Glutamatergic neuron (in vitro differentiated cells): ENCODE measurements around the gene RNF26. TPM values are rescaled to one million over a fixed set of nuclear protein-coding genes. Genes with fewer than 3 reads are reported as not detected.

Source experiments
- DNase-seq: peaks from one replicate; pipeline ENCODE4 v3.0.0; 2022
- H3K27ac Mint-ChIP-seq: one replicate; pipeline ENCODE4 v1.8.0; 2020; ENCODE audit warnings: mild to moderate bottlenecking, mixed read lengths, inconsistent platforms; ENCODE audit not compliant: unreplicated experiment
- H3K27me3 Mint-ChIP-seq: one replicate; pipeline ENCODE4 v1.8.0; 2020; ENCODE audit warnings: mild to moderate bottlenecking, moderate library complexity, mixed read lengths, inconsistent platforms; ENCODE audit not compliant: unreplicated experiment
- H3K36me3 Mint-ChIP-seq: one replicate; pipeline ENCODE4 v1.8.0; 2020; ENCODE audit warnings: mild to moderate bottlenecking, mixed read lengths, inconsistent platforms; ENCODE audit not compliant: unreplicated experiment
- H3K4me1 Mint-ChIP-seq: one replicate; pipeline ENCODE4 v1.8.0; 2020; ENCODE audit warnings: mild to moderate bottlenecking, low read depth, mixed read lengths, inconsistent platforms; ENCODE audit not compliant: unreplicated experiment
- H3K4me3 Mint-ChIP-seq: one replicate; pipeline ENCODE4 v1.8.0; 2020; ENCODE audit warnings: mild to moderate bottlenecking, mixed read lengths, inconsistent platforms; ENCODE audit not compliant: unreplicated experiment
- H3K9me3 Mint-ChIP-seq: one replicate; pipeline ENCODE4 v1.8.0; 2020; ENCODE audit warnings: mild to moderate bottlenecking, moderate library complexity, mixed read lengths, inconsistent platforms; ENCODE audit not compliant: unreplicated experiment
- total RNA-seq: library from RNA; stranded (reverse); fragmentation: NEBNext Ultra II Directional; extraction: Animal tissue kit (Norgen Biotek cat#: 25700); gene quantifications from one replicate; pipeline ENCODE4 v1.2.1, GENCODE V29; 2021; ENCODE audit not compliant: unreplicated experiment
- TF ChIP-seq, protein P1 (sequence below): fragments of 200-600 bp; sonication (generic); IDR thresholded peaks from one replicate; pipeline ENCODE4 v1.5.0; 2021; ENCODE audit not compliant: partially characterized antibody, unreplicated experiment

RNF26 gene
- total RNA-seq, 1 donor from 2014 or later, result 20.6 TPM

DNA sequence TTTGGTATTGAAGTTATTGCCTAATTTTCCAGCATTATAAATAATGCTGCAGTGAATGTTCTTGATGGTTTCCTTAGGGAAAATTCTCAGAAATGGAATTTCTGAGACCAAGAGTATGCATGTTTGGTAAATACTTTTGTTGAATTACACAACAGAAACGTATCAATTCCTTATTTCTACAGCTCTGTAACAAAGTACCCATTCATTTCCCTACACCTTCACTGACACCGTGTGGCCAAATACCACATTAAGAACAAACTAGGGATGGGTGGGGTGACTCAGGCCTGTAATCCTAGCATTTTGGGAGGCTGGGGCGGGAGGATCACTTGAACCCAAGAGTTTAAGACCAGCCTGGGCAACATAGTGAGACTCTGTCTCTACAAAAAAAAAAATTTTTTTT is 39.1 kb upstream of the RNF26 start:
- no peak for DNase-seq
- Mint-ChIP-seq H3K9me3 (no peaks in the 10 kb centered on the region), H3K36me3 (no peaks in the 10 kb centered on the region)

GRCh38 chr11:119297938-119298337 is 36.4 kb upstream of the RNF26 start:
- TF ChIP-seq, protein P1, sequence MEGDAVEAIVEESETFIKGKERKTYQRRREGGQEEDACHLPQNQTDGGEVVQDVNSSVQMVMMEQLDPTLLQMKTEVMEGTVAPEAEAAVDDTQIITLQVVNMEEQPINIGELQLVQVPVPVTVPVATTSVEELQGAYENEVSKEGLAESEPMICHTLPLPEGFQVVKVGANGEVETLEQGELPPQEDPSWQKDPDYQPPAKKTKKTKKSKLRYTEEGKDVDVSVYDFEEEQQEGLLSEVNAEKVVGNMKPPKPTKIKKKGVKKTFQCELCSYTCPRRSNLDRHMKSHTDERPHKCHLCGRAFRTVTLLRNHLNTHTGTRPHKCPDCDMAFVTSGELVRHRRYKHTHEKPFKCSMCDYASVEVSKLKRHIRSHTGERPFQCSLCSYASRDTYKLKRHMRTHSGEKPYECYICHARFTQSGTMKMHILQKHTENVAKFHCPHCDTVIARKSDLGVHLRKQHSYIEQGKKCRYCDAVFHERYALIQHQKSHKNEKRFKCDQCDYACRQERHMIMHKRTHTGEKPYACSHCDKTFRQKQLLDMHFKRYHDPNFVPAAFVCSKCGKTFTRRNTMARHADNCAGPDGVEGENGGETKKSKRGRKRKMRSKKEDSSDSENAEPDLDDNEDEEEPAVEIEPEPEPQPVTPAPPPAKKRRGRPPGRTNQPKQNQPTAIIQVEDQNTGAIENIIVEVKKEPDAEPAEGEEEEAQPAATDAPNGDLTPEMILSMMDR, result no peak
- Mint-ChIP-seq H3K27ac (no peak overlapping the region), H3K9me3 (no peaks in the 10 kb centered on the region), H3K36me3 (no peaks in the 10 kb centered on the region), H3K27me3 (no peaks in the 10 kb centered on the region), H3K4me3 (no peak overlapping the region), H3K4me1 (no peaks in the 10 kb centered on the region)
- DNase-seq, result no peak

More for the DNA sequence above, 39.1 kb upstream of the RNF26 start:
- Mint-ChIP-seq H3K4me1 (no peaks in the 10 kb centered on the region), H3K27ac (no peak overlapping the region), H3K4me3 (no peak overlapping the region), H3K27me3 (no peaks in the 10 kb centered on the region)
- TF ChIP-seq, protein P1, result no peak

DNA sequence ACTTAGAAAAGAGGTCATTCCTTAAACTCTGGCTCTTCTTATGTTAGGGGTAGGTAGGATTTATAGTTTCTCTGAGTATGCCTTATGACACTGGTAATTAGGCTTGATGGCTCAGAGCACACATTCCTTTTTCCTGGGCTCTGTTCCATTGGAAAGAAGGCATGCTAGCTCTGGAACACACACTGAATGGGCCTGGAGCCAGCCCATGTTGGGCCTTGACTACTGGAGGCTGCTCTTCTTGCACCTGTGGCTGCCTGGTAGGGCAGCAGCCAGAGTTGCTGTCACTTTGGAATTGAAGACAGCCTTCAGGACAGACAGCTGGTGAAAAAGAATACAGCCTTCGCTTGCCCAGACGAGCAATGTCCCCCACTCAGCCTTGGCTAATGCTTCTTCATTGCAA is 35.6 kb upstream of the RNF26 start:
- TF ChIP-seq, protein P1, result no peak
- no peaks in the 10 kb centered on the region for H3K36me3 Mint-ChIP-seq
- no peaks in the 10 kb centered on the region for H3K27me3 Mint-ChIP-seq
- H3K4me3 Mint-ChIP-seq, result no peak overlapping the region
- H3K4me1 Mint-ChIP-seq, result no peaks in the 10 kb centered on the region
- no peaks in the 10 kb centered on the region for H3K9me3 Mint-ChIP-seq
- DNase-seq, result no peak
- H3K27ac Mint-ChIP-seq, result no peak overlapping the region

GRCh38 chr11:119299416-119299815 is 34.9 kb upstream of the RNF26 start:
- H3K9me3 Mint-ChIP-seq, result no peaks in the 10 kb centered on the region
- H3K4me3 Mint-ChIP-seq, result no peak overlapping the region
- no peak overlapping the region for H3K27ac Mint-ChIP-seq
- DNase-seq, result no peak
- TF ChIP-seq, protein P1, result no peak
- no peaks in the 10 kb centered on the region for H3K4me1 Mint-ChIP-seq
- H3K27me3 Mint-ChIP-seq, result no peaks in the 10 kb centered on the region
- H3K36me3 Mint-ChIP-seq, result no peaks in the 10 kb centered on the region

- DNase-seq, result no peak
- no peaks in the 10 kb centered on the region for H3K4me1 Mint-ChIP-seq
- TF ChIP-seq, protein P1, result no peak
- H3K27me3 Mint-ChIP-seq, result no peaks in the 10 kb centered on the region
- H3K36me3 Mint-ChIP-seq, result no peaks in the 10 kb centered on the region
- no peak overlapping the region for H3K27ac Mint-ChIP-seq
- H3K4me3 Mint-ChIP-seq, result no peak overlapping the region
- no peaks in the 10 kb centered on the region for H3K9me3 Mint-ChIP-seq
These were observed 33.9 kb upstream of the RNF26 start for GRCh38 chr11:119300198-119300964.
